HG02840 (cell line): ENCODE results near the gene LRSAM1.
"Not testable (repeated sequence)": the region's sequence is repeated elsewhere in the genome, so short reads cannot be mapped to it uniquely, and the experiment has no call there.

ENCODE experiments used
- ATAC-seq: cut with Tn5 transposase; IDR thresholded peaks from one replicate; pipeline ENCODE4 v1.9.1; 2021; ENCODE audit warnings: mild to moderate bottlenecking, moderate library complexity, moderate number of reproducible peaks; ENCODE audit not compliant: unreplicated experiment, low FRiP score

LRSAM1 gene

DNA sequence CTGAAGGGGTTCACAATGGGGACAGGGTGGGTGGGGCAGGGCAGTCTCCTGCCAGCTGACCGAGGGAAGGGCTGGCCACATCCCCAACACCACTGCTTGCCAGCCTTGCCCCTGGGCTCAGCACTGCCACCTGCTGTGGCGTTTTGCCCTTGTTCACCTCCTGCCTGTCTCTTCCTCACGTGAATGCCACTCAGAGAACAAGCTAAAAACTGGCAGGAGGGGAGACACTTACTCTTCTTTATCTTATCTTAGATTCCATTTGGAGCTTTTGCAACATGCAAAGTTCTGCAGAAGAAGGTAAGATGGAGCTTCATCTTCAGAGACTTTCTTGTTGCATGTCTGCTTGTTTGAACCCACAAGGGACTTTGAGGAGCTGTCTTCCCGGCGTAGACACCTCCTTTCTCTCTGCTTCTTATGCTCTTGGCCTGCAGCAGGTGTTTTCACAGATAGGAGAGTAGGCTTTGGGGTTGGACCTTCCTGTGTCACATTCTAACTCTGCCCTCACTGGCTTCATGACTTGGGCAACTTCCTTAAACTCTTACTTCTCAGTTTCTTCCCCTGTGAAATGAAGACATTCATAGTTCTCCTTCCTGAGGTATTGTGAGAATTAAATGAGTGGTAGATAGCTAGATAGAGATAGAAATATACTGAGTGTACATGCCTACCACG, 4.1 kb downstream of the LRSAM1 start:
- no peak for ATAC-seq

DNA sequence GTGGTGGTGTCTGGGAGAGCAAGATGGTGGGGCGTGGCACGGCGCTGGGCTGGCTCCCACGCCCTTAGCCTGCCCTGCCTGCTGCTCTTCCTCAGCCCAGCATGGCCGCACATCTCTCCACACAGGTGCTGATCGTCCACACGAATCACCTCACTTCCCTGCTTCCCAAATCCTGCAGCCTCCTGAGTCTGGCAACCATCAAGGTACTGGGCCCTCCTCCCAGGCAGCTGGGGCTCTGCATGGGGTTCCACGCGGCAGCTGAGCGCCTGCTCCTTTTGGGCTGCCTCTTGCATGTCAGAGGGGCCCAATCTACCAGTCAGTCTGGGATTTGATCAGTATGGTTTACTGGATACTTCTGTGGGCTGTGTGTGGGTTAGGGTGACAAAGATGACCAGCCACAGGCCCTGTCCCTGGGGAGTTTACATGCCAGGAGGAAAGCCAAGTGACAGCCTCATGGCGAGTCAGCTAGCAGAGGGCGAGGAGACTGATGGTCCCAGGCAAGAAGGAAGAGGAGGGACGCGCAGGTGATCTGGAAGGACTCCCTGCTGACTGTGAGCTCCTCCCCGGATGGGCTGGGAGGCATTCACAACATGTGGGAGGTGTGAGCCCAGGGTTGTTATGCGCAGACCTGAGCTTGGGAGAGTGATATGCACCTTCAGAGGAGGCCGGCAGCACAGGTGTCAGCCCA, 6.0 kb downstream of the LRSAM1 start:
- ATAC-seq = no peak

DNA sequence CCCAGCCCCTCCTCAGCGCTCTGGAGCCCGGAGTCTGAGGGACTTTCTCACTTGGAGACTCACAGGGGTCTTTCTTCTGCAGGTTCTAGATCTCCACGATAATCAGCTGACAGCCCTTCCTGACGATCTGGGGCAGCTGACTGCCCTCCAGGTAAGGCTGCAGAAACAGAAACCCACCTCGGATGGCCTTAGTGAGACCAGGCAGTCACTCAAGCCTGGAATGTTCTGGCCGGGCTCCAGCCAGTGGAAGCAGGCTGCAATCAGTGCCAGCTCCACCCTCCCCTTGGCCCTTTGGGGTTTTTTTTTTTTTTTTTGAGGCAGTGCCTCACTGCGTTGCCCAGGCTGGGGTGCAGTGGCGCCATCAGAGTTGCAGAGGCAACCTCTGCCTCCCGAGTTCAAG, 7.6 kb downstream of the LRSAM1 start:
- no peak for ATAC-seq

DNA sequence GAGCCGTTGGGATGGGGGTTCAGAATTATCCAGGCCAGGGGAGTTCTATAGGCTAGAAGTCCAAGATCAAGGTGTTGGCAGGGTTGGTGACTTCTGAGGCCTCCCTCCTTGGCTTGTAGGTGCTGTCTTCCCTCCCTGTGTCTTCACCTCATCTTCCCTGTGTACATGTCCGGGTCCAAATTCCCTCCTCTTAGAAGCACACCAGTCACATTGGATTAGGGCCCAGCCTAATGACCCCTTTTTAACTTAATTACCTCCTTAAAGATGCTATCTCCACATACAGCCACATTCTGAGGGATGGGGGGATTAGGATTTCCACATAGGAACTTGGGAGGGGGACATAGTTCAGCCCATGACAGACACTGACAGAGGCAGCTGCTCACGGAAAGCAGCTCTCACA, 12.1 kb downstream of the LRSAM1 start:
- ATAC-seq = no peak

DNA sequence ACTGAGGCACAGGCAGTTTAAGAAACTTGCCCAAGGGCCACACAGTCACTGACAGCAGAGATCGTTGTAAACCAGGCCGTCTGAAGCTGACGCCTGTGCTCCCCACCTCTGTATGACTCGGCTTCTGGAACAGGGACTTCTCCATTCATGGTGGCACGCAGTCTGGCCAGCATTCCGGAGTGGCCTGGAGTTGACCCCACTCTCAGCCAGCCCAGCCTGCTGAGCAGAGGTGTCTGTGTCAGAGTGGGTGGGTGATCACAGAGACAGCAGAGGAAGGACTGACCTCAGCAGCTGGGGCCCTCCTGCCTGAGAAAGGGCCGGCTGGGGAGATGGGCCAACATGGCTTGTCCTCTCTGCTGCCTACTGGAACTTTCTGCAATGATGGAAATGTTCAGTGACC, 12.6 kb downstream of the LRSAM1 start:
- no peak for ATAC-seq

DNA sequence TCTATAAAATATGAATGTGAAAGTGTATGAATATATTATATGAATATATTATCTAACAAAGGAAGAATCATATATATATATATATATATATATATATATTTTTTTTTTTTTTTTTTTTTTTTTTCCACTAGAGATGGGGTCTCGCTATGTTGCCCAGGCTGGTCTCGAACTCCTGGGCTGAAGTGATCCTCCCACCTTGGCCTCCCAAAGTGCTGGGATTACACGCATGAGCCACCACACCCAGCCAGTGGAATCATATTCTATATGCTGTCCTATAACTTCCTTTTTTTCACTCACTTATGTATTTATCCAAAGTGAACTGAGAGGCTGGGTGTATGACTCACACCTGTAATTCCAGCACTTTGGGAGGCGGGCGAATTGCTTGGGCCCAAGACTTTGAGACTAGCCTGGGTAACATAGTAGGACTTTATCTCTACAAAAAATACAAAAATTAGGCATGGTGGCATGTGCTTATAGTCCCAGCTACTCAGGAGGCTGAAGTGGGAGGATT, 15.2 kb downstream of the LRSAM1 start:
- ATAC-seq = not testable (repeated sequence)

DNA sequence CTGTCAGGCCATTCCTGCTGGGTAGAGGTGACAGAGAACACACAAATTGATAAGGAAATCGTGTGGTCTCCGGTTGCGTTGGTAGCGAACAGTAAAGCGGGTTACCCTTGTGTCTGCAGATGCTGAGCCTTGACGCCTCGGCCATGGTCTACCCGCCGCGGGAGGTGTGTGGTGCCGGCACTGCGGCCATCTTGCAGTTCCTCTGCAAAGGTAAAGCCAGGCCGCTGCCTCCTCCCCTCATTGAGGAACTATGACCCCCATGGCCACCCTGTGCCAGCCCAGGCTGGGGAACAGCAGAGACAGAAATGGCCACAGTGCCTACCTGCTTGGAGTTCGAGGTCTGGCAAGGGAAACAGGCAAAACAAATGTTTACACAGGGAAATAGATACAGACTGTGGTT, 16.3 kb downstream of the LRSAM1 start:
- no peak for ATAC-seq

DNA sequence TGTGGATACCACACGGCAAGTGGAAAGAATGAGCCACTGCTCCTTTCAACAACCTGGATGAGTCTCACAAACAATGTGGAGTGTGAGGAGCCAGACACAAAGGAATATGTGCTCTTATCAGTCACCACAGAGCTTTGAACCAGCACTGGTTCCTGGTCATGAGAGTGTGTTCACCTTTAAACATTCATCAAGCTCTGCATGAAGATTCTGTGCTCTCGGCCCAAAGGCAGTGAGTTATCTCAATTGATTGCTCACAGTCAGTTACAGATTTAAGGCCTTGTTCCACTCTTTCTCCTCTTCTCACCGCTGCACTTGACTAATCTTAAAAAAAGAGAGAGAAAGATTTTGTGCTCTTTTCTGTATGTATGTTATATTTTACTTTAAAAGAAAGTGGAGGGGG, 19.4 kb downstream of the LRSAM1 start:
- ATAC-seq = no peak

DNA sequence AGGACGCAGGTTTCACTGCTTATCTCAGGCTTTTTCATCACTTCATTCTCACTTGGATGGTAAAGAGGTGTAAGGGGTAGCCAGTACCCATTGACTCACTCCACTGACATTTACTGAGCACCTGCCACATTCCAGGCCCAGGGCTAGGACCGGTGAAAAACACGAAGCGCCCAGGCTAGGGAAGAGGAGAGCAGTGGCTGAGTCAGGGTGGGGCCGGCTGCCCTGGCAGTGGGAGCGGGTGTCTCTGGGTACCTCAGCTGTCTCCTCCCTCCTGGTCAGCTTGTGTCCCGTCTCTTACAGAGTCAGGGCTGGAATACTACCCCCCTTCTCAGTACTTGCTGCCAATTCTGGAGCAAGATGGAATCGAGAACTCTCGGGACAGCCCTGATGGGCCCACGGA, 22.2 kb downstream of the LRSAM1 start:
- no peak for ATAC-seq

DNA sequence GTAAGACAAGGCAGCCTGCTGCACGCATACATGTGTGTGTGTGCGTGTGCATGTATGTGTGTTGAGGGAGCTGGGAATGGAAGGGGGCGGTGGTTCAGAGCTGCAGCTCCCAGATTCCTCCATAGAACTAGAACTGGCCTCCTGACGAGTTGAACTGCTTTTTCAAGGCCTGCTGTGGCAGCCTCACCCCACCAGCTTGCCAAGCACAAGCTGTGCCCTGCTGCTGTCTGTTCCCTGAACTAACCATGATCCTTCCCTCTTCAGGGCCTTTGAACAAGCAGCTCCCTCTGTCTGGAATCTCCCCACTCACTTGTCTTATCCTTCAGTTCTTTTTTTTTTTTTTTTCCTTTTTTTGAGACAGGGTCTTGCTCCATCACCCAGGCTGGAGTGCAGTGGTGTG, 22.6 kb downstream of the LRSAM1 start:
- no peak for ATAC-seq

DNA sequence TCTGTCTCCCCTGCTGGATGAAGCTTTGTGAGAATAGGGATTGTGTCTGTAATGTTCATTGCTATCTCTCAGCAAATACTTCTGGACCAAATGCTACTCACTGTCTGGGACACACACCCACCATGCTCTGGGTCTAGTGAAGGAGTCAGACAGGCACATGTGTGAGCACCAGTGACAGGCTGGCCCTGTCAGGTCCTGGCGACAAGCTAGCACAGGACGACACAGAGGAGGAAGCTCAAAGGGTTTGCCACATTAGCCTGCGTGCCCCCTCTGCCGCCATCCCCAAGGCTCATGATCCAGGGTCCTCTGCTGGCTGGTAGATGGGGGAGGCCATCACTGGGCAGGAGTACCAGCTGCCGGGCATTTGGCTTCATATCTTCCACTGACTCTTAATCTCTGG, 23.3 kb downstream of the LRSAM1 start:
- no peak for ATAC-seq

DNA sequence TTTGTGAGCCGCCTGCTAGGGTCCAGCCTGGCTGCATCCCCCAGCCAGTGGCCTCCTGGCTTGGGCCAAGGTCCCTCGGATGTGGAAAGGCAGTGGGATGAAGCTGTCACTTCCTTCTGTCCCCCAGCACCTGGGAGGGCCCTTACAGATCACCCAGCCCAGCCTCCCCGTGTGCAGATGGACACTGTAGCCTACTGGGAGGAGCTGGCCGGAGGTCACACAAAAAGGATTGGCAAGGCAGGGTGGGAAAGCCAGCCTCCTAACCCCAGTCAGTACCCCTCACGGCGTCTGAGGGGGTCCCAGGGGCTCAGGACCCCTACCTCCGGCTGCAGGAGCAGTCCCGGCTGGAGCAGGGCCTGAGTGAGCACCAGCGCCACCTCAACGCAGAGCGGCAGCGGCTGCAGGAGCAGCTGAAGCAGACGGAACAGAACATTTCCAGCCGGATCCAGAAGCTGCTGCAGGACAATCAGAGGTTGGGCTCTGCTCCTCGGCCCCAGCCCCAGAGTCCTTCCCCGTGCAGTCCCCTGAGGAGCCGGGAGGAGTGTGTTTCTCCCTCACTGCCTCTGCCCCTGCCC, 28.3 kb downstream of the LRSAM1 start:
- no peak for ATAC-seq

DNA sequence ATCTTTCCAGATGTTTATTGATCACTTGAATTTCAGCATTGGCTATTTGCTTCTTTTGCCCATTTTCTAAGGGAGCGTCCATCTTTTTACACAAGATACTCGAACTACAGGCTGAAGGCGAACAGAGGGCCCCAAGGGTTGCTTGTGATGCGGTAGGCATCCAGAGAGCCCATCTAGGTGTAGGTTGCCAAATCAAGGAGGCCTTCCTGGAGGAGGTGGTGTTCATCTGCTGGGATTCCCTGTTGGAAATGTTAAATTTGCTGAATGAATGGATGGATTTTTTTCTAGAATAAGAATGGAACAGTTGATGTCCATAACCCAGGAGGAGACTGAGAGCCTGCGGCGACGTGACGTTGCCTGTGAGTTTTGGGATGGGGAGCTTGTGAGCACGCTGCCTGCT, 31.4 kb downstream of the LRSAM1 start:
- ATAC-seq = no peak

DNA sequence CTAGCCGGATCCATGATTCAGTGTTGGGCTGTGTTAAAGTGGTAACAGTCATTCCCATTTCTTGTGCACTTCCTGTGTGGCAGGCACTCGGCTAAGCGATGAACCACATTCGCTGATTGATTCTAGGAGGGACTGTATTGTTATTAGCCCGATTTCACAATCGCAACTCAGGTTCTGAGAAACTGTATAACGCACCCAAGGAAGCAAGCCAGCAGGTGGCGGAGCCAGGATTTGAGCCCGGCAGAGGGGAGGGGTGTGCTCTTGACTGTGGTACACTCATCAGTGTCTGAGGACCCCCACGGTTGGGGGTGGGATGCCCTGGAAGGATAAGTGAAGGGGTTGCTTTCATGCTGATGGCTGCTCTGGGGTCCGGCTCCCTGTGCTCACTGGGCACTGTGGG, 34.7 kb downstream of the LRSAM1 start:
- ATAC-seq = no peak

DNA sequence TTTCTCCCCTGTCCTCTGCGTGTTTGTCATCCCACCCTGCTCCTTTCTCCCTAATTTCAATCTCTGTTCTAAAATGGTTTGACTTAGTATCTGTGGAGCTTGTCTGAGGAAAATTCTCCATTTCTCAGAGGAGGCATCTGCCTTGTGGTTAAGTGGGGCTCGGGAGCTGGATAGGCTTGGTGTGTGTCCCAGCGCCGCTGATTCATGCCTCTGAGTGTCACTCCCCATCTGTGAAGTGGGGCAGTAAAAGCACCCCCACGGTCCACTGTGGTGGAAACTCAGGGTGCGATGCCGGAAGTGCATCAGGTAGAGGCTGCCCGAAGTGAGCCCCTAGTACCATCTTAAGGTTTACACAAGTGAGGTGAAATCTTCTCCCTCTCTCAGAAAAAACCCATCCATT, 37.6 kb downstream of the LRSAM1 start:
- ATAC-seq = no peak

DNA sequence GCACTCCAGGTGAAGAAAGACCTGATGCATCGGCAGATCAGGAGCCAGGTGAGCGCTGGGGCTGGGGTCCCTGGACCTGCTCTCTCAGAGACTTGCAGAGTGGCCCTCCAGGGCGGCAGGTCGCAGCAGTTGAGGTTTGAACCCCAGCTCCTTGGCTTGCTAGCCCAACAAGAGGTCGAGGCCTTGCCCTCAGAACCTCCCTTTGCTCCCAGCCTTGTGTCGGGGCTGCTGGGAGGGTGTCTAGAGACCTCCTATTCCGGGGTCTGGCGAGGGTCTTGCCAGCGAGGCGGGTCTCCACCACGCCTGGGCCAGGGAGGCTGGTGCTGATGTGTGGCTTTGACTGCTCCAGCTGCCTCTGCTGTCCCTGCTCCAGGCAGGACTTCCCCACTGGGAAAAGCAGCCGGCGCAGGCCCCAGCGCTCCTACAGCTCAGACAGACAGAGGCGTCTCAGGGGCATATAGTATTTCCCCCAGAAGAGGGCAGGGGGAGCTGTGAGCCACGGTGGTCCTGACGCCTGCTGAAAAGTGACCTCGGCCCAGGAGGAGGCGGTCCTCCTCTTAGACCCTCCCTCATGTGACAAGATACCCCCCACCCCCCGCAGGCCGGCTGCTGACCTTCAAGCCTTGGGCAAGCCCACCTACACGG, 38.3 kb downstream of the LRSAM1 start:
- ATAC-seq = no peak

DNA sequence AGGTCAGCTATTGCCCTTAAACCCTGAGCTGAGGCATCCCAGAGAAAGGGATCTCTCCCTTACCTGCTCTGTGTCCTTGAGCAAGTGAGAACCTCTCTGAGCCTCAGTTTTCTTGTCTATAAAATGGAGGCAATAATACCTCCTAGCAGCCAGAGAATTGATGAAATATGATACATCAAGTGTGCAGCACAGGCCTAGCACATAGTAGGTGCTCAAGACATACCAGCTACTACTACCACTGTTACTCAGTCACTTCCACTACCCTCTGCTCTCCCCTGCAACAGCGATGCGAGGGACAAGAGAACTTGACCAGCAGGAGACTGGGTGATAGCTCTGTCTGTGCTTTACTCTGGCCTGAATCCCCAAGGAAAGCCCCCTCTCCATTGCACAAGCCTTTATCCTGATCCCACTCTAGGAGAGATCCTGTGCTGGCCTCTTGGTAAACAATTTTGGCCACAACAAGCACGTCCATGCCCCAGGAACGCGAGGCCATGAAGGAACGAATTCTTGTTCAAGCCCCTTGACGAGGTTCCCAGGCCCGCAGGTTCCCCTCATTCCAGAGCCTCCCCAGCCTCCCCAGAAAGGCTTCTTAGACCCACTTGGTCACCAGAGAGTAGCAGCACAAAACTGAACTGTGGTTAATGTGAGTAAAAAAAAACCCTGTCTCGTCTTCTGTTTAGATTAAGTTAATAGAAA, 39.4 kb downstream of the LRSAM1 start:
- ATAC-seq = no peak

DNA sequence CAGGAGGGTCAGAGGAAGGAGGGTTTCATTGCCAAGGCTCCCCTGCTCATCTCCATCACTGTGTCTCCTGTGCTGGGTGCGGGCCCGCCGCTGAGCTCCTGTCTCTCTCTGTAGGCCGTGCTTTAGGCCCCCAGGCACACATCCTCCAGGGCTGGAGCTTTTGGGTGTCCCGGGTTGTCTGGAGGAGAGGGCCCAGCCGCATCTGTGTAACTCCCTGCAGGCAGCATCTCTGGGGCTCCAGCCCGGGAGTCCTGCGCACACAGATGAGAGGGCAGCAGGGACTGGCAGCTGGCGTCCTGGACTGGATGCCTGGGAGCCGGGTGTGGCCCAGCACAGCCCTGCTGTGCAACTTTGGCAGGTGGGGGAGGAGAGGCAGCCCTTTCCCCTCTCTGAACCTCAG, 40.2 kb downstream of the LRSAM1 start:
- no peak for ATAC-seq

DNA sequence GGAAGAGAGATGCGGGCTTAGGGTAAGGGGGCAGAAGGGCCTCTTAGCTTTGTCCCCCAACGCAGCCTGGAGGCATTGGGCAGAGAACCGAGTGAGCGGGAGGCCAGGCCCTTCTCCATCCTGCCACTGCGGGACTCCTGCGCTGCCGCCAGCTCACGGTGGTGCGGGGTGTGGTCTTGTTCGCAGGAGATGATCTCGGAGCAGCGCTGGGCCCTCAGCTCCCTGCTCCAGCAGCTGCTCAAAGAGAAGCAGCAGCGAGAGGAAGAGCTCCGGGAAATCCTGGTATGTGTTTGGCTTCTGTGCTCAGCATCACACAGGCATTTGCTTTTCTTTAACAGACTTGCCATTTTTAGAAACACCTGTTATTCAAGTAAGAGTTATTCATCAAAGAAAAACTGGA, 41.3 kb downstream of the LRSAM1 start:
- no peak for ATAC-seq

DNA sequence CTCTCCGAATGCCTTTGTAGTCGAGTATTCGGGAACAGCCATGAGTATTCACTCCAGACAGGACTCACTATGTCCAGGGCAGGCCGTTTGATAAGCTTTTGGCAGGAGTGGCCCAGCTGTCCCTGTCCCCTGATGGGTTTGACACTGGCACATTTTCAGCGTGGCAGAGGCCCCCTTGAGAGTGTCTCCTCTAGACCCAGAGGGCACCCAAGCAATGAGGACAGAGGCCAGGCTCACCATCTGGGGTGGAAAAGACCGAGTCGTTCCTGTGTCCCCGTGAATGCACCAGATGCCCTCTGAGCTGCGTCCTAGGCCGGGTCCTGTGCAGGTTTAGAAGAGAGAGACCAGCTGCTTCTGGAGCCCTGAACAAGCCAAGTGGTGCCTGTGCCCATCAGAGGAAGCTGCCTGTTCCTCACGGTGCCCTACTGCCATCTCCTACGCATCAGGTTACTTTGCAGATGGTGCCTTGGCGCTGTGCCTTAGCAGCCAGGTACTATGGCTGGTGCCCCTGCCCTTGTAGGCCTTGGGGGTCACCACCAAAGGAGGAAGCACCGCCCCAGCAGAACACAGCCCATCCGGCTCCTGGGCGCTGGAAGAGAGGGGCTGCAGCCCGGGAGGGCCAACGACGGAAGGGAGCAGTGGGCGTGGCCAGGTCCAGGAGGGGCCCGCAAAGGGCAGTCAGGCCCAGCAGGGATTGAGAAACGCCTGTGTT, 42.4 kb downstream of the LRSAM1 start:
- ATAC-seq = no peak
